ENCODE measurements around the gene NHSL2. TPM values are rescaled to one million over a fixed set of nuclear protein-coding genes. Genes with fewer than 3 reads are reported as not detected.
A peak's percentile ranks its signal among the peaks of the same experiment; 100 is the strongest.

Gene NHSL2
- total and polyA plus RNA-seq, 2 experiments from 2014 or later: 4.7 to 9.5 TPM

DNA sequence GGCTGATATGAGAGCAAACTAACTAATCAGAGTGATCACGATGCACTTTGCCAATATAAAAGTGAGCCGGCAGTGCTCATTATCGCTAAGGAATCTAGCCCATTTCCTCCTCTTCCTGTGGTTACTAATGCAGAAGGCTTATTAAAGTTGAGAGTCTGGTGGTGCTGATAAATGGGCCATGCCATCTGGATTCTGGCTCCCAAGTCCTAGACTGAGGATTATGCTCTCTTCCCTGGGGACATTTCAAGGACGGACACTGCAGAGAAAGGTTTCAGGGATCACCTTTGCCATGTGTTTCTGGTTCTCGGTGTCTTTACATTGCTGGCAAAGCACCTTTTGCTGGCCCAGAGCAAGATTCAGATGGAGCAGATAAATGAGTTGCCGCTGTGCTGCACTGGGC is 135.8 kb downstream of the NHSL2 start (continued):
- TF ChIP-seq, protein P1, sequence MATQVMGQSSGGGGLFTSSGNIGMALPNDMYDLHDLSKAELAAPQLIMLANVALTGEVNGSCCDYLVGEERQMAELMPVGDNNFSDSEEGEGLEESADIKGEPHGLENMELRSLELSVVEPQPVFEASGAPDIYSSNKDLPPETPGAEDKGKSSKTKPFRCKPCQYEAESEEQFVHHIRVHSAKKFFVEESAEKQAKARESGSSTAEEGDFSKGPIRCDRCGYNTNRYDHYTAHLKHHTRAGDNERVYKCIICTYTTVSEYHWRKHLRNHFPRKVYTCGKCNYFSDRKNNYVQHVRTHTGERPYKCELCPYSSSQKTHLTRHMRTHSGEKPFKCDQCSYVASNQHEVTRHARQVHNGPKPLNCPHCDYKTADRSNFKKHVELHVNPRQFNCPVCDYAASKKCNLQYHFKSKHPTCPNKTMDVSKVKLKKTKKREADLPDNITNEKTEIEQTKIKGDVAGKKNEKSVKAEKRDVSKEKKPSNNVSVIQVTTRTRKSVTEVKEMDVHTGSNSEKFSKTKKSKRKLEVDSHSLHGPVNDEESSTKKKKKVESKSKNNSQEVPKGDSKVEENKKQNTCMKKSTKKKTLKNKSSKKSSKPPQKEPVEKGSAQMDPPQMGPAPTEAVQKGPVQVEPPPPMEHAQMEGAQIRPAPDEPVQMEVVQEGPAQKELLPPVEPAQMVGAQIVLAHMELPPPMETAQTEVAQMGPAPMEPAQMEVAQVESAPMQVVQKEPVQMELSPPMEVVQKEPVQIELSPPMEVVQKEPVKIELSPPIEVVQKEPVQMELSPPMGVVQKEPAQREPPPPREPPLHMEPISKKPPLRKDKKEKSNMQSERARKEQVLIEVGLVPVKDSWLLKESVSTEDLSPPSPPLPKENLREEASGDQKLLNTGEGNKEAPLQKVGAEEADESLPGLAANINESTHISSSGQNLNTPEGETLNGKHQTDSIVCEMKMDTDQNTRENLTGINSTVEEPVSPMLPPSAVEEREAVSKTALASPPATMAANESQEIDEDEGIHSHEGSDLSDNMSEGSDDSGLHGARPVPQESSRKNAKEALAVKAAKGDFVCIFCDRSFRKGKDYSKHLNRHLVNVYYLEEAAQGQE (IDR thresholded peaks at IDR 0.05; ENCODE audit: unreplicated experiment): no peak
- TF ChIP-seq POLR2AphosphoS5 (IDR thresholded peaks at IDR 0.05; ENCODE audit: low read depth): no peak
- TF ChIP-seq EZH2 (IDR thresholded peaks at IDR 0.05; ENCODE audit: low read depth, unreplicated experiment): no peak

DNA sequence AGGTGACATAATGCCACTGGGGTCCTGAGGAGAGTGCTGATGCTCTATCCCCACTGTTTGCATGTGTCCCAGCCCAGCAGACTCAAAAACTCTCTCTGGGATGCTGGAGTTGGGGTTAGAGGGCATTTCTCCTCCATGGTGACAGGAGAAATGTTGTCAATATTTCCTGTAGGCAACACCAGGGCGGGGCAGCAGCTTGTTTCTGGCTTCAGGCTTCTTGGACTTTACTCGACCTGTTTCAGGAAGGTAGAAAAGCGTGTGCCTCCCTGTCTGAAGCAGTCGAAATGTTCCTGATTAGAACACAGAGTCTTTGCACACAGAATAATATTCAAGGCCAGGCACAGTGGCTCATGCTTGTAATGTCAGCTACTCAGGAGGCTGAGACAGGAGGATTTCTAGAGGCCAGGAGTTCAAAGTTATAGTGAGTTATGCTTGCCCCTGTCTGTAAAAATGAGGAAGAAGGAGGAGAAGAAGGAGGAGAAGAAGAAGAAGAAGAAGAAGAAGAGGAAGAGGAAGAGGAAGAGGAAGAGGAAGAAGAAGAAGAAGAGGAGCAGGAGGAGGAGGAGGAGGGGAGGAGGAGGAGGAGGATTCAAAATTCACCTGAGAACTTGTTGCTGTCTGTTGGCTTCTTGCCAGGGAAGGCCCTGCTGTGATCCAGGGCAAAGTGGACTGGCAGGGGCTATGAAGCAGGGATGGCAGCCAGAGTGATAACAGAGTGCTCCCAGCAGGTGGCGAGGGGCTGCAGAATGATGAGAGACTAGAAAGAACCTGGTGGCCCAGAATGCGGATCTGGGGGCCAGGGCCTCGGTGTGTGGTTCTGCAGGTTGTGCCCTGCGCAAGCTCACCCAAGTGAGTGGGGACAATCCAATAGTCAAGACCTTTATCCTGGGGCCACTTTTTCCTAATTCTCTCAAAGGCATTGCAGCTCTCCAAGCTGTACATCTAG is 138.1 kb downstream of the NHSL2 start:
- peaks cover 10% of the 10 kb centered on the region for H3K27me3 Mint-ChIP-seq (ENCODE audit: insufficient read depth, low read depth, poor library complexity)
- peak in 1 of 2 experiments; percentile 32; a peak in 2 of 4 replicates for TF ChIP-seq CTCF (conservative IDR thresholded peaks at IDR 0.05; ENCODE audit: low read depth in 2 of 2)
- TF ChIP-seq ZNF331 (CRISPR knock-in tag; IDR thresholded peaks at IDR 0.05; ENCODE audit: low read depth): no peak
- H3K9me2 ChIP-seq (ENCODE audit: insufficient read depth): no peaks in the 10 kb centered on the region
- no peak overlapping the region for H2AFZ ChIP-seq
- H3K4me1 ChIP-seq (ENCODE audit: insufficient read depth): peaks cover 25% of the 10 kb centered on the region
- no peak overlapping the region for H3K27ac Mint-ChIP-seq
- H3K36me3 Mint-ChIP-seq (ENCODE audit: low read depth): peaks cover 14% of the 10 kb centered on the region
- H3K27me3 ChIP-seq (ENCODE audit: insufficient read depth): no peaks in the 10 kb centered on the region
- no peaks in the 10 kb centered on the region for H3F3A ChIP-seq (replicated peaks; ENCODE audit: low read depth)
- ATAC-seq: no peak
- H3K36me3 ChIP-seq (ENCODE audit: insufficient read depth): no peaks in the 10 kb centered on the region
- H4K20me1 ChIP-seq (replicated peaks; ENCODE audit: insufficient read depth): no peaks in the 10 kb centered on the region
- H3K4me1 Mint-ChIP-seq: peaks cover 60% of the 10 kb centered on the region
- no peak overlapping the region for H3K4me2 ChIP-seq
- H3K9me3 Mint-ChIP-seq: no peaks in the 10 kb centered on the region; the same call in 1 of the 3 replicates
- DNase-seq (ENCODE audit: low spot score): peak; percentile 23
- no peak overlapping the region for H3K27ac ChIP-seq (ENCODE audit: low read depth)
- no peak overlapping the region for H3K4me3 Mint-ChIP-seq
- no peak overlapping the region for H3K4me3 ChIP-seq
- H3K79me2 ChIP-seq (replicated peaks; ENCODE audit: insufficient read depth): no peaks in the 10 kb centered on the region

DNA sequence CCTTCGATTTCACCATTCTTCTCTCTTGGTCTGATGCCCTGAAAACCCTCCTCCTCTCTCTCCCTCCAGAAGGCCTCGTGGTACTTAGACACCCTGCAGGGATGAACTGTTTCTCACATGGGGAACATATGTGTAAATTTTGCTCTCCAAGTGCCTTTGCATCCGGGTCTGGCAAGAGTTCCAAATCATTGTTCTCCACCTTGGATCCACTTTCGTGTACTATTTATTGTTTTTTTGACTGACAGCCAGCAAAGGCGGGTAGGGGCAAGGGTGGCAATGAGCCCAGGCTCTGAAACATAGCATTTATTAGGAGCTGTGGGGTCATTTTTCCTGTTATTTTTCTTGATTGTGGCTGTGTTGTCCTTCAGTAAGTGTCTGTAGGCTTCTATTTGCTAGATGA is 139.4 kb downstream of the NHSL2 start:
- Histone ChIP-seq H3K79me2 (replicated peaks; ENCODE audit: insufficient read depth) (no peaks in the 10 kb centered on the region), H3K4me3 (no peak overlapping the region), H4K20me1 (replicated peaks; ENCODE audit: insufficient read depth) (no peaks in the 10 kb centered on the region), H3K9me2 (ENCODE audit: insufficient read depth) (no peaks in the 10 kb centered on the region), H3K4me2 (no peak overlapping the region), H3F3A (replicated peaks; ENCODE audit: low read depth) (no peaks in the 10 kb centered on the region), H3K27me3 (ENCODE audit: insufficient read depth) (no peaks in the 10 kb centered on the region), H2AFZ (no peak overlapping the region), H3K27ac (ENCODE audit: low read depth) (no peak overlapping the region), H3K36me3 (ENCODE audit: insufficient read depth) (no peaks in the 10 kb centered on the region), H3K4me1 (ENCODE audit: insufficient read depth) (peaks cover 37% of the 10 kb centered on the region)
- Mint-ChIP-seq H3K36me3 (ENCODE audit: low read depth) (peaks cover 16% of the 10 kb centered on the region), H3K27me3 (ENCODE audit: insufficient read depth, low read depth, poor library complexity) (peaks cover 10% of the 10 kb centered on the region), H3K4me1 (peaks cover 67% of the 10 kb centered on the region), H3K27ac (no peak overlapping the region), H3K9me3 (no peaks in the 10 kb centered on the region; the same call in 1 of the 3 replicates), H3K4me3 (no peak overlapping the region)
- ATAC-seq: no peak
- DNase-seq (ENCODE audit: low spot score): no peak
- TF ChIP-seq, protein P2, sequence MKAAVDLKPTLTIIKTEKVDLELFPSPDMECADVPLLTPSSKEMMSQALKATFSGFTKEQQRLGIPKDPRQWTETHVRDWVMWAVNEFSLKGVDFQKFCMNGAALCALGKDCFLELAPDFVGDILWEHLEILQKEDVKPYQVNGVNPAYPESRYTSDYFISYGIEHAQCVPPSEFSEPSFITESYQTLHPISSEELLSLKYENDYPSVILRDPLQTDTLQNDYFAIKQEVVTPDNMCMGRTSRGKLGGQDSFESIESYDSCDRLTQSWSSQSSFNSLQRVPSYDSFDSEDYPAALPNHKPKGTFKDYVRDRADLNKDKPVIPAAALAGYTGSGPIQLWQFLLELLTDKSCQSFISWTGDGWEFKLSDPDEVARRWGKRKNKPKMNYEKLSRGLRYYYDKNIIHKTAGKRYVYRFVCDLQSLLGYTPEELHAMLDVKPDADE (IDR thresholded peaks at IDR 0.05): no peak
- TF ChIP-seq ZNF331 (CRISPR knock-in tag; IDR thresholded peaks at IDR 0.05; ENCODE audit: low read depth) (no peak), EZH2 (IDR thresholded peaks at IDR 0.05; ENCODE audit: low read depth, unreplicated experiment) (no peak), POLR2AphosphoS5 (IDR thresholded peaks at IDR 0.05; ENCODE audit: low read depth) (no peak), ZNF114 (CRISPR knock-in tag; IDR thresholded peaks at IDR 0.05) (no peak)

Data from GM23338 (cell line).